Duodenal mucosa (tissue), 2 donors: Measurements from ENCODE around the gene SELENOH.

Experiments used
- H3K27ac ChIP-seq: one replicate; pipeline ENCODE4 v1.7.0; 2013; ENCODE audit warnings: low read depth, low read length
- H3K27me3 ChIP-seq, 2 donors: one replicate each; pipeline ENCODE4 v1.7.0; 2013; ENCODE audit warnings: low read length in 2 of 2, control low read depth in 1 of 2; ENCODE audit not compliant: insufficient read depth in 2 of 2, control insufficient read depth in 1 of 2
- H3K36me3 ChIP-seq, 2 donors: one replicate each; pipeline ENCODE4 v1.7.0; 2013; ENCODE audit warnings: low read length in 2 of 2, control low read depth in 1 of 2; ENCODE audit not compliant: insufficient read depth in 2 of 2, control insufficient read depth in 1 of 2
- H3K4me1 ChIP-seq, 2 donors: one replicate each; pipeline ENCODE4 v1.7.0; 2013; ENCODE audit warnings: low read length in 2 of 2, control low read depth in 1 of 2; ENCODE audit not compliant: insufficient read depth in 2 of 2, control insufficient read depth in 1 of 2
- H3K4me3 ChIP-seq, 2 donors: one replicate each; pipeline ENCODE4 v1.7.0; 2013; ENCODE audit warnings: low read length in 2 of 2, low read depth in 1 of 2
- H3K9ac ChIP-seq, 2 donors: one replicate each; pipeline ENCODE4 v1.7.0; 2013; ENCODE audit warnings: low read length in 2 of 2, low read depth in 1 of 2
- H3K9me3 ChIP-seq, 2 donors: one replicate each; pipeline ENCODE4 v1.7.0; 2013; ENCODE audit warnings: low read length in 2 of 2, control low read depth in 1 of 2; ENCODE audit not compliant: control insufficient read depth in 1 of 2

Gene SELENOH

DNA sequence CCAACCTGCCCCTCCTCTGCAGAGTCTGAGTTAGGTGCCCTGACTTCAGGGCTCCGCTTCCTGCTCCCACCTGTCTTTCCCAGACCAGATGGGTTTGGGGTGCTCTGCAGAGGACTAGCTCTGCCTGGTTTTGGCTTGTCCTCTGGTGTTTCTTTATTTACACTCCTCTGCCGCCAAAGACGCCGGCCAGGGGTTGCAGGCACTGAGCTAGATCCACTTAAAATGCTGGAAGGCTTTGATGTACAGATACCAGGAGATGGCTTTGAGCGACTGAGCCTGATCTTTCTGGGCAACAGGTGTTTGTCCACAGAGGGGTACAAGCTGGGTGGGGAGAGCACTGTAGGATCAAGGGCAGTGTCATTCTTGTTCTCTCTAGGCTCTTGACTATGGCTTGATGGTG is 3.9 kb downstream of the SELENOH start:
- Histone ChIP-seq H3K27ac (no peak overlapping the region), H3K9me3 (no peaks in the 10 kb centered on the region), H3K4me1 (peaks cover 9% of the 10 kb centered on the region in 2 donors), H3K4me3 (no peak overlapping the region), H3K9ac (no peak overlapping the region), H3K36me3 (peaks cover 13 to 23% of the 10 kb centered on the region in 2 donors), H3K27me3 (no peaks in the 10 kb centered on the region)

DNA sequence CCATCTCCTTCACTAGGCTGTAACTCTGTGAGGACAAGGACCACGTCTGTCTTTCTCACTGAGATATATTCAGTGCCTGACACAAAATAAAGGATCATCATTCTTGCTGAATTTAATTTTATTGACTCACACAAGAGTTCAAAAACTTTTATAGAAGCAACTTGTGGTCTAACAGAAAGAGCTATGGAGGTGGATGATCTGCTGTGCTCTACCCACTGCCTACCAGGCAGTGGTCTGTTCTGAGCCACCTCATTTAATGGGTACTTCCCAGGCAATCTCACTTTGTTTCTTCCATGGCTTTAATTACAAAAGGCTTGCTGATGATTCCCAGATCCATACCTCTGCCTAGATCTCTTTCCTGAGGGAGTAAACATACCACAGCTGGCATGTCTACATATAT is 5.6 kb downstream of the SELENOH start:
- Histone ChIP-seq H3K9me3 (no peaks in the 10 kb centered on the region), H3K36me3 (peaks cover 13 to 23% of the 10 kb centered on the region in 2 donors), H3K9ac (no peak overlapping the region), H3K4me3 (no peak overlapping the region), H3K27ac (no peak overlapping the region), H3K27me3 (no peaks in the 10 kb centered on the region), H3K4me1 (peaks cover 9 to 11% of the 10 kb centered on the region in 2 donors)

DNA sequence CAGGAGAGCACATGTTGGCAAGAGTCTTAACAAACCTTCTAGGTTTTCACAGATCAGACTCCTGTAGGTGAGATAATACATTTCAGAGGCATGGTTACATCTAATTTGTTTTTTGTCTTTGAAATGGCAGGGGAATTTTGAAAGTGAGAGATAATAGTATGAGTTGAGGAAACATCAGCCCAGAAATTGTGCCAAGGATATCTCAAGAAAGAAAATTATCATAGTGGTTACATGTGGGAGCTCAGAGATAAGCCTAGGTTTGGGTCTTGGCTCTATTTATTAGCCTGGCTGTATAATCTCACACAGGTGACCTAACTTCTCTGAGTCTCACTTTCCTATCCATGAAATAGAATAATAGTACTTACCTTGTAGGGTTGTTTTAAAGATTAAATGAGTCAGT is 9.9 kb downstream of the SELENOH start:
- Histone ChIP-seq H3K4me3 (no peak overlapping the region), H3K9ac (no peak overlapping the region), H3K36me3 (no peaks in the 10 kb centered on the region), H3K27me3 (no peaks in the 10 kb centered on the region), H3K9me3 (no peaks in the 10 kb centered on the region), H3K27ac (no peak overlapping the region), H3K4me1 (peaks cover 0 to 3% of the 10 kb centered on the region in 2 donors)

DNA sequence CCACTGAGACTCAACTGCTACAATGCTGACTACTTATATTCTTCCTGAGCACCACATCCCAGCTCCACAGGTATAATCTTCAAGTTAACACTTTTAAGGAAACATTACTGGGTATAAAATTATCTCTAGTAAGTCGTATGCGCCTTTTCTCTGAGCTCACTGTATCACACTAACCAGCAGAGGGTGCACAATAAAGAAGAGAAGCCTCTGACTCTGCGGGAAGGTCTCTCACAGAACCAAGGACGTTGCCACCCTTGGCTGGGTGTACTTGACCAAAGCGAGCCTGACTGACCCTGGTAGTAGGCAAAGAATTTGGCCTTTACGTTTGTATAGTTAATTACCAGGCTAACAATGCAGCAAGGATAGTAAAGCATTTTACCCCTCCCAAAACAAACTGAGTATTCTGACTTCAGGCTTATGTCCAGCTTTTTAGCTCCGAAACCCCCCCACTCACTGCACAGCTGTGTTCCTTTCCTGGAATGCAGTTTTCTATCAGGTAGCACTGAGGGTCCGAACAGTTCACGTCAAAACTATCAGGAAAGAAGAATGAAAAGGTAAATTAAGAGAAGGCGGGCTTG is 10.5 kb downstream of the SELENOH start, which contains the start of gene BTBD18:
BTBD18 (minus strand) TSS at position 144 of the 578 bp plus-strand sequence. CDS start 631 bp downstream, outside the sequence.
- H3K27me3 ChIP-seq = no peaks in the 10 kb centered on the region
- no peak within 1 kb of the TSS for H3K4me3 ChIP-seq
- no peaks in the 10 kb centered on the region for H3K9me3 ChIP-seq
- H3K27ac ChIP-seq = no peak within 1 kb of the TSS
- H3K4me1 ChIP-seq = peaks cover 0 to 3% of the 10 kb centered on the region in 2 donors
- H3K9ac ChIP-seq = no peak within 1 kb of the TSS
- no peaks in the 10 kb centered on the region for H3K36me3 ChIP-seq

DNA sequence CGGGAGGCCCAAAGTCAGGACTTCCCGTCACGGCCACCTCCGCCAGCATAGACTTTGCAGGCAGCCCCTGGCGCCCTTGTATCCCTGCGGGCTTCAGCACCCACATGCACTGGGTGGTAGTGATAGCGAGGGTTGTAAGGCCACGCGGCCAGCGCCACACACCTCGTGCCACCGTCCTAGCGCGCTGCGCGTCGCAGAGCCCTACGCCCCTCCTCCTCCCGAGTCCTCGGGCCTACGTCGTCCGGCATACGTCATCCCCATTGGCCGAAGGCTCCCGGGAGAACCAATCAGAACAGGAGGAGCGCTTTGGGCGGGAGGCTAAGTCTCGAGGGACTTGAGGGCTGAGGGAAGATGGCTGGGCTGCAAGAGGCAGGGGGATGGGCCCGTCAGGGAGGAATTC is 11.7 kb downstream of the SELENOH start:
- H3K27ac ChIP-seq = no peak overlapping the region

DNA sequence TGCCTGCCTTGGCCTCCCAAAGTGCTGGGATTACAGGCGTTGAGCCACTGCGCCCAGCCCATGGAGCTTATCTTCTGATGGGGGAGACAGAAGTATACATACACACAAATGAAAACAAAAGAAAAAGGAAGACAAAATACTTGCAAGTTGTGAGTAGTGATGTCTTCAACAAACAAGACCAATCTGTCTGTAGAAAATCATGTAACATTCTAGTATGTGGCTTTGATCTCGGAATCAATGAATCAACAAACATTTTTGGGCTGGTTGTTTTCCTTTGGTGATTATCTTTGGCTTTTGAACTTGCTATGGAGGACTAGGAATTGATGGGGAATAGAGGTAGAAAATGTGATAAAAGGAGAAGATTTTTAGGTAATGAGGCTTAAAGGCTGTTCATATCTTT is 16.9 kb downstream of the SELENOH start:
- Histone ChIP-seq H3K9ac (no peak overlapping the region), H3K4me3 (no peak overlapping the region), H3K9me3 (no peaks in the 10 kb centered on the region), H3K4me1 (peaks cover 0 to 3% of the 10 kb centered on the region in 2 donors), H3K27me3 (no peaks in the 10 kb centered on the region), H3K36me3 (no peaks in the 10 kb centered on the region), H3K27ac (no peak overlapping the region)

More for the DNA sequence above, 11.7 kb downstream of the SELENOH start:
- H3K9me3 ChIP-seq = no peaks in the 10 kb centered on the region
- H3K4me3 ChIP-seq = no peak overlapping the region
- peaks cover 0 to 3% of the 10 kb centered on the region in 2 donors for H3K4me1 ChIP-seq
- H3K27me3 ChIP-seq = no peaks in the 10 kb centered on the region
- no peaks in the 10 kb centered on the region for H3K36me3 ChIP-seq
- H3K9ac ChIP-seq = no peak overlapping the region

DNA sequence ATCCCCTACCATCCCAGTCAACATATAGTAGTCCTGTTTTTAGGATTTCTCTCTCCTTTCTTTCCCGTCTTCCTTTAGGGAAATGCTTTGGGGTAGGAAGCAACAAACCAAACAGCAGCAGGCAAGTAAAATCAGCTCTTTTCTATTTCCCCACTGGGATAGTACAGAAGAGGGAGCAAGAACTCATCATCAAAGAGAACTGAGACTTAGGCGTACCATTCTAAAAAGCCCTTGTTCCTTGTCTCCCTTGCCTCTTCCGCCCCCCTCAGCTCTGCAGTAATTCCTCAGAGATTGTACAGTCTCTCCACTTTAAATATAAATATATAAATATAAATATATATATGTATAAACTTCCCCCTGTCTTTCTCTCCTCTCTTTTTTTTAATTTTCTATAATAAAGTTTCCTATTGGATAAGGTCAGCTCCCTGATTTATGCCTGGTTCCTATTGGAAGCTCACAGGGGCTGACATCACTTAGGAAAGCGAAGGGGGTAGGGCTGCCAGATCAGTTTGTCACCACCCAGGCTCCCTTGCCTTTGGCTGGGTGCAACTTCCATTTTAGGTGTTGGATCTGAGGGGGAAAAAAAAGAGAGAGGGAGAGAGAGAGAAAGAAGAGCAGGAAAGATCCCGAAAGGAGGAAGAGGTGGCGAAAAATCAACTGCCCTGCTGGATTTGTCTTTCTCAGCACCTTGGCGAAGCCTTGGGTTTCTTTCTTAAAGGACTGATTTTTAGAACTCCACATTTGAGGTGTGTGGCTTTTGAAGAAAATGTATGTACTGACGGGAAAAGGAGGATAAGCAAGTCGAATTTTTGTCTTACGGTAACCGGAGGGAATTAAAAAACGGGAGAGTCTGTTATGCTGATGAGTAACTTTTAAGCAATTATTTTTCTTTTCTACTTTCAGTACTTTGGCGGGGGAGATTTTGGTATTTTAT is 20.3 kb downstream of the SELENOH start, which contains the start of gene CTNND1:
CTNND1 (plus strand) TSS at position 502 of the 934 bp plus-strand sequence. CDS start 29,677 bp downstream, outside the sequence.
- no peaks in the 10 kb centered on the region for H3K9me3 ChIP-seq
- H3K4me3 ChIP-seq = peak within 1 kb of the TSS; percentile 67 to 72
- H3K9ac ChIP-seq = peak within 1 kb of the TSS; percentile 74 to 93
- no peaks in the 10 kb centered on the region for H3K27me3 ChIP-seq
- no peaks in the 10 kb centered on the region for H3K36me3 ChIP-seq
- peaks cover 12 to 16% of the 10 kb centered on the region in 2 donors for H3K4me1 ChIP-seq
- peak within 1 kb of the TSS; percentile 93 for H3K27ac ChIP-seq

DNA sequence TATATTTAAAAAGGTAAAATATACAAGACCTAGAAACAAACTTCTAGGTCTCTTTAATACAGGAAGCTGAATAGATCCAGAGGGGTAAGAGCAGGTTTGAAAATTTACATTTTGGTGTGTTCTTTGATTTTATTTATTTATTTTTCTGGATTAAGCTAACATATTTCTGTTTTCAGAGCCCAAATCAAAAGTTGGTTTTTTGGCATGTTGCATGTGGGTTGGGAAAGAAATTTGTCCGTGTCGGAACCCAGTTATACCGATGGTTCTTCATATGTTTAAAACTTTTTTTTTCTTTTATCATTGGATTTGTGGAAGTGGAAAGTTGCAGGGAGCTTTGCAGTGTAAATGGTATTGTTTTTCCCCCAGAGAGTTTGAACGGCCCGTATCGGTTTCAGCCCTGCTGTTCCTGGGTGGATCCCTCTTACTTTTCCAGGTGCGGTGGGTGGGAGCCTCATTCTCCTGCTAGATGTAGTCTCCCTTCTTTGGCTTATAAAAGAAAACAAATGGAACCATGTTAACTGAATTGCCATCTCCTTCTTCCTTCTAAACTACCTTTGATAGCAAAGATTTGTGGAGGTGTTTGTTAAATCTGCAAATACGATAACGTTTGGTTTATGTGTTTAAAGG is 21.1 kb downstream of the SELENOH start:
- H3K9ac ChIP-seq = peak overlapping the region; percentile 74 to 93
- H3K36me3 ChIP-seq = peaks cover 0 to 2% of the 10 kb centered on the region in 2 donors
- H3K4me1 ChIP-seq = peaks cover 12 to 18% of the 10 kb centered on the region in 2 donors
- peak overlapping the region; percentile 67 to 72 for H3K4me3 ChIP-seq
- H3K27ac ChIP-seq = peak overlapping the region; percentile 76
- H3K9me3 ChIP-seq = no peaks in the 10 kb centered on the region
- no peaks in the 10 kb centered on the region for H3K27me3 ChIP-seq

DNA sequence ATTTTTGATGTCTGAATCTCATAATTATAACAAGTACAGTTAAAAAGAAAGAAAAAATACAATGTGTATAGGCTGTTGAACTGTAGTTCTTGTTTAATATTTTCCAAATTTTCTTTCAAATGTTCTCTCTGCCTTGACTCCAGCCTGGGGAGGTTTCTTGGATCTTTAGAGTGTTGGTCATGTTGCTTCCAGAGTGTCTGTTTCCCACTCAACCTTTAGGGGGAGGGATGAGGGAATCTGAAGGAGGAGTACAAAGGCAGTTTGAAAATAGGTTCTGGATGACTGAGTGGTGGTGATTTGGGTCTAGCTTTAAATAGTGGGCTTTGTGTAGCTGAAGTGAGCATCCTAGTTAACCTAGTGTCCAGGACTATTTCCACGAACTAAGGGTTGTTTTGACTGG is 22.3 kb downstream of the SELENOH start:
- Histone ChIP-seq H3K9me3 (no peaks in the 10 kb centered on the region), H3K27me3 (no peaks in the 10 kb centered on the region), H3K4me1 (peaks cover 12 to 21% of the 10 kb centered on the region in 2 donors), H3K4me3 (peak overlapping the region; percentile 67 to 72), H3K36me3 (peaks cover 0 to 3% of the 10 kb centered on the region in 2 donors), H3K27ac (peak overlapping the region; percentile 20), H3K9ac (peak overlapping the region; percentile 74 to 93)
